NCI-H187 treated with DMSO at 0.1 percent for 48 hours (cell line): ENCODE results near the gene UBA6.
"Not testable (repeated sequence)": the region's sequence is repeated elsewhere in the genome, so short reads cannot be mapped to it uniquely, and the experiment has no call there.

Source experiments
- DNase-seq: peaks from one replicate; lab custom pipeline; 2025; lab: John Stamatoyannopoulos, UW

UBA6 gene

DNA sequence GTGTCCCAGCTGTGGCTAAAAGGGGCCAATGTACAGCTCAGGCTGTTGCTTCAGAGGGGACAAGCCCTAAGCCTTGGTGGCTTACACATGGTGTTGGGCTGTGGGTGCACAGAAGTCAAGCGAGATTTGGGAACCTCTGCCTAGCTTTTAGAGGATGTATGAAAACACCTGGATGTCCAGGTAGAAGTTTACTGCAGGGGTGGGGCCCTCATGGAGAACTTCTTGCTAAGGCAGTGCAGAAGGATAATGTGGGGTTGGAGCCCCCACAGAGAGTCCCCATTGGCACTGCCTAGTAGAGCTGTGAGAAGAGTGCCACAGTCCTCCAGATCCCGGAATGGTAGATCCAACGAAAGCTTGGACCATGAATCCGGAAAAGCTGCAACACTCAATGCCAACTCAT lies 40.5 kb downstream of the UBA6 start:
- DNase-seq, result no peak

DNA sequence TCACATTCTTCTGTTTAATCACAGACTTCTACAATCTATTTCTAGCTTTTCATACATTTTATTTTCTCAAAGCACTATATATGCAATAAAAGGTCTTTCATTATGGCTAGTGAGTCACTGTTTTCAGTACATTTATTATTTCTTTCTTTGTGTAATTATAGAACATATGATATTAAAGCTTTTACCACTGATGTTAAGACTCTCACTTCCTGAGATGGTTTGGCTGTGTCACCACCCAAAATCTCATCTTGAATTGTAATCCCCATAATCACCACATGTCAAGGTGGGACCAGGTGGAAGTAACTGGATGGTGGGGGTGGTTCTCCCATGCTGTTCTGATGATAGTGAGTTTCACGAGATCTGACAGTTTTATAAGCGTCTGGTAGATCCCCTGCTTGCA lies 41.9 kb downstream of the UBA6 start:
- DNase-seq, result no peak

DNA sequence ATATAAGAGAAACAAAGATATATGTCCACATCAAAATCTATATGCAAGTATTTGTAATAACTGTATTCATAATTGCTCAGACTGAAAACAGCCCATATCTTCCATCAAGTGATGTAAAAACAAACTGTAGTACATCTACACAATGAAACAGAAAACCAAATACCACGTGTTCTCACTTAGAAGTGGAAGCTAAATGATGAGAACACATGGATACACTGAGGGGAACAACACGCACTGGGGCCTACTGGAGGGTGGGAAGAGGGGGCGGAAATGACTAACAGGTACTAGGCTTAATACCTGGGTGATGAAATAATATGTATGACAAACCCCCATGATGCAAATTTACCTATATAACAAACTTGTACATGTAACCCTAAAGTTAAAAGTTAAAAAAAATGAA lies 42.7 kb downstream of the UBA6 start:
- no peak for DNase-seq

DNA sequence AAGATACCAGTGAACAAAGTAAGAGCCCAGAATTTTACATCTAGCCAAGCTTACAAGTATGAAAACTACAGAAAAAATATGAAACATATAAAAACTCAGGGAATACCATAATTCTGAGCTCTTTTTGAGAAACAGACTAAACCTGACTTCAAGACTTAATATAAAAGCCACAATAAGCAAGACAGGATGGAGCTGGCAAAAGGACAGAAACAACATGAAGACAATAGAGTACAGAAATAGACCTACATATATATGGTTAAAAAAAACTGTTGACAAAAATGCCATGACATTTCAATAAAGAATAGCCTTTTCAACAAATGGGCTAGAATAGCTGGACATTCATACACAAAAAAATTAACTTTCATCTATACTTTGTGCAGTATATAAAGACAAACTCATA lies 49.4 kb downstream of the UBA6 start:
- no peak for DNase-seq

- DNase-seq, result no peak
Measured at GRCh38 chr4:67638136-67638535, 62.8 kb downstream of the UBA6 start.

- not testable (repeated sequence) for DNase-seq
Measured at GRCh38 chr4:67636978-67637377, 64.0 kb downstream of the UBA6 start.

DNA sequence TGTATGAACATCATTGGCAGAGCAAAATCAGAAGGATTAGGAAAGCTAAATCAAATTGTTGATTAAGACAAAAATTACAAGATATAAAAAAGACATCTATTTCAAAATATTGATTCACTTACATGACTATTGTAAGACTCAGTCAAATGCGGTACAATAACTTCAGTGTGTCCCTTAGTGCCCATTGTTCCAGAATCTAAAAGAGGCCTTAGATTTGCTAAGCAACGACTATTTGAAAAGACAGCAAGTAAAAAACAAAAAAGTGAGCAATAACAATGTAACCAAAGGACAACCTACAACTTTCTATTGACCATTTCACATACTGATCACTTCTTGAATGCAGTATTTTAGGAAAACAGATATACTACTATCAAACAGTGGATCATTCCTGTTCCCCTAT lies 65.6 kb downstream of the UBA6 start:
- no peak for DNase-seq

DNA sequence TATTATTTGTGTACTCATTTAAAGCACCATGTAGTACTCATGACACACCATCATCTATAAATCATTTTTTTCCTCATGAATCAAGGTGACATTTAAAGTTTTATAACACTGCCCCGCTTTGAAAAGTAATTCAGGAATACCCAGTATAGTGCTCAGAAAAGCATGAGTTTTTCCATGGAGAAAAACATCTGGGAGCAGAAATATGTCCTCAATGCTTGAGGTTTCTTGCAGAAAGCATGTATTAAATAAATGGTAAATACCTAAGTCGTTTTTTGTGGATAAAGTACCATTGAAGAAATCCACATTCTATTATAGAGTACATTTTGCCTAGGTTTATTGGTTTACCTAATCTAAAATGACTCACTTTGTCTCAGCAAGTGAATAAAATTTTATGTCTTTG lies 66.2 kb downstream of the UBA6 start:
- no peak for DNase-seq

DNA sequence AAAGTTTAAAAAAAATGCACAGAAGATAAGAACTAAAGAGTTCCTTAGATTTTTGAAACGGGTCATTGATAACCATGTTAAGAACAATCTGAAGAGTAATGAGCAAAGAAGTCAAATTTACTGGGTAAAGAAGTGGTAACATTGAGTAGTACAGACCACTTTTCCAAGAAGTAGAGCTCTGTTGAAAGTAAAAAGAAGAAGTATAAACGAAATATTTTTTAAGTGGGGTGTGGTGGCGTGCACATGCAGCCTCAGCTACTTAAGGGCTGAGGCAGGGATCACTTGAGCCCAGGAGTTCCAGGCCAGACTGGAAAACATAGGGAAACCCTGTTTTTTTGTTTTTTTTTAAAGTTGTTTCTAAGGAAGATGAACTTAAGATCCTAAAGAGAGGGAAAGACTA lies 68.5 kb downstream of the UBA6 start:
- no peak for DNase-seq

DNA sequence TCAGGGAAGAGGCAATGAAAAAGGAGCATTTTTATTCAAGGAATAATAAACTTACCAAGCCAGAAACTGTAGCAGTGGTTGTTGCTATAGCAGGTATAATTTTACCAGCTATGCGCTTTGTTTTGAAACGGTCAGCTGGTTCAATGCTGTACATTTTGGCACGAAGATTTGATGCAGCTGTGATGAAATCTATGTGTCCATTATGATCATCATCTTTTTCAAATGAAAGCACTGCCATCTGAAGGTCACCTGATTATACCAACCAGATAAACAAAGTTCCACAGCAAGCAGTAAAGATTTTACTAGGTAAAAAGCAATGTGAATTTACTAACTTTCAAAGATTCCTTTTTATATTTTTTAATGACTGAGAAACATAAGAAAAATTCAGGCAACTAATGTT lies 76.0 kb downstream of the UBA6 start:
- no peak for DNase-seq

- no peak for DNase-seq
Measured at GRCh38 chr4:67616478-67616877, 84.5 kb downstream of the UBA6 start.

DNA sequence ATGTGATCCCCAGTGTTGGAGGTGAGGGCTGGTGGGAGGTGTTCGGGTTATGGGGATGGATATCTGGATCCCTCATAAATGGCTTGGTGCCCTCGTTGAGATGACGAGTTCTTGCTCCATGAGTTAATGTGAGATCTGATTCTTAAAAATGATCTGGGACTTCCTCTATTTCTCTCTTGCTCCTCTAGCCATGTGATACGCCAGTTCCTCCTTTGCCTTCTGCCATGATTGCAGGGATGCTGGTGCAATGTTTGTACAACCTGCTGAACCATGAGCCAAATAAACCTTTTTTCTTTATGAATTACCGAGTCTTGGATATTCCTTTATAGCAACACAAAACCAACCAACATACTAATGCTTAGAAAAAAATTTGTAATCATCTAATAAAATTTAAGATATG lies 85.8 kb downstream of the UBA6 start:
- DNase-seq, result no peak

- no peak for DNase-seq
Measured at GRCh38 chr4:67614186-67614585, 86.8 kb downstream of the UBA6 start.

DNA sequence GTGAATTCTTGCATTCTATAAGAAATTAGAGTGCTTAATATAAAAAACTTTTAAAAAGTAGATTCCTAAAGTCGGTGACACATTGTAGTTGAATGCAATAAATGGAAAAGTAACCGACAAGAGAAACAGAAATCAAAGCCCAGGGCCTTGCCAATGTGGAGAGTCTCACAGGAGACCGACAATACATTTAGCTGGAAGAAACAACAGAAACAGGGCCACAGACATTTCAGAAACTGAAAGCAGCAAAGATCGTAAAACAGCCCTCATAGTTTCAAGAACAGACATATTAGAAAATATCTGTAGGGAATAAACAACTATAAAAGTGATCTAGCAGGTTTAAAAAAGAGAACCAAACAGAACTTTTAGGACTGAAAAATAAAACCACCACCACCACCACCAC lies 92.9 kb downstream of the UBA6 start:
- DNase-seq, result no peak

DNA sequence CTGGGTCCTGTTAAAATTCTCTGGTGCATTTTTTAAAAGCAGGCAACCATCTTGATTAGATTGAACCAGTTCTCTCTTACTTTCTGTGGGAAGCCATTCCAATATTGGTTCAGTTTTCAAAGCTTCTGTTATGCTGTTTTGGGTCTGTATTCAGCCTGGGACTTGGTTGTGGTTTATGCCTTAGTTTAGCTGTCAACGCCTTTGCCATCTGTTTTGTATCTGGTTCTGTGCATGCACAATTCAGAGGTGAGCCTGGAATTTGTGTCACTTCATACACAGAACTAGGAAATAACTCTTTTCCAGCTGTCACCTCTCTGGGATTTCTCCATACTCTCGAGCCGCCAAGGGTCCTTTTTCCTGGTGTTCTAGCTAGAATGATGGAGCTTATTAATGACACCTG lies 96.2 kb downstream of the UBA6 start:
- DNase-seq, result no peak

GRCh38 chr4:67604029-67604381 lies 97.0 kb downstream of the UBA6 start:
- no peak for DNase-seq

DNA sequence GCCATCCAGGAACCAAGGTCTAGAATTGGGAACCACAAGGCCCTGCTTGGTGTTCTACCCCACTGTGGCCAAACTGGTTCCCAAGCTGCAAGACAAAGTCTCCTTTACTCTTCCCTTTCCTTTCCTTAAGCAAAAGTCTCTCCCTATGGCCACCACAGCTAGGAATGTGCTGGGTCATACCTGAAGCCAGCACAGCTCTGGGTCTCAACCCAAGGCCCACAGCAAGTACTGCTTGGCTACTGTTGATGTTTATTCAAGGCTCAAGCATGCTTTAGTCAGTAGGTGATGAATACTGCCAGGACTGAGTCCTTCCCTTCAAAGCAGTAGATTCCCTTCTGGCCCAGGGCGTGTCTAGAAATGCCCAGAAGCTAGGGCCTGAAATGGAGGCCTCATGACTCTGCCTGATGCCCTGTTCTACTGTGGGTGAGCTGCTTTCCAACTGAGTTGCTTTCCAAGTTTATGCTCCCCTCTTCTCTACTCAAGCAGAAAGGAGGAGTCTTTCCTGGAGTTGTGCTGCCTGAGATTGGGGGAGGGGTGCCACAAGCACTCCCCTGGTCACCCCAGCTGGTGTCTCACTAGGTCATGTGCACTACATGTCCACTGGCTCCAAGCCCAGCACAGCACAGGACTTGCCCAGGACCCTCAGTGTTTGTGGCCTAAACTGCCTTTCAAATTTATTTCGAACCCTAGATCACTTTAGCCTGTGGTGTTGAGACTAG lies 97.5 kb downstream of the UBA6 start:
- DNase-seq, result no peak

DNA sequence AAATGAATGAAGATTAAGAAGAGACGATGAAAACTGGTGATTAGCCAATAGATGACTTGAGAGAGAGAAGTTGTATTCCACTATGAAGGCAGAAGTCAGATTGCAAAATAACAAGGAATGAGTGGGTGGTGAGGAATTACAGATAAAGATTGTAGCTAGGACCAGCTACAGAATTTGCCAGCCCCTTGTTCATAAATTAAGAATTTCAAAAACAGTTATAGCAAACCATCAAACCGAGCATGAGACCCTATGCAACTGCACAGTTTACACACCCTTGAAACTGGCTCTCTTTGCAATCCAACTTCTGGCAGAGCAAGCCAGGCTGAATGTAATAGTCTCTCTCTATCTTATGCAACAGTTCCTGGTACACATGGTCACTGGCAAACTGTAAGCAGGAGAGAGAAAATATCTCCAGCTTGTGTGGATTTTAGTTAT lies 107.2 kb downstream of the UBA6 start:
- DNase-seq, result no peak

DNA sequence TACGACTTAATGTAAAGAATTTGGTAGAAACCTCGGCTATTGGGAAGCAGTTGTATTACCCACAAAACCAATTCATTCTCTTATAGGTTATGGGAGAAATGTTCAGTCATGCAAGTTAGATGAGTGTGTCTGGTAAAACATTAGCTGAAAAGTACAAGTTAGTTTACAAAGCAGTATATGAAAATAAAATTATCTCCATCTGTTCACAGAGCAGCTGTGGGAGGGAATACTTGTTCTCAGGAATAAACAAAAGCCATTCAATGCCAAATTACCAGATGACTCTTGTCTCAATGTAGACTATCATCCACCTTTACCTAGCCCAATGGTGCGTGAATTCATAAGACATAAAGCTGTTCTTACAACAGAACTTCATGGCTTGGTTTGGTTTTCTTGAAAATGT lies 113.8 kb downstream of the UBA6 start:
- DNase-seq, result no peak

DNA sequence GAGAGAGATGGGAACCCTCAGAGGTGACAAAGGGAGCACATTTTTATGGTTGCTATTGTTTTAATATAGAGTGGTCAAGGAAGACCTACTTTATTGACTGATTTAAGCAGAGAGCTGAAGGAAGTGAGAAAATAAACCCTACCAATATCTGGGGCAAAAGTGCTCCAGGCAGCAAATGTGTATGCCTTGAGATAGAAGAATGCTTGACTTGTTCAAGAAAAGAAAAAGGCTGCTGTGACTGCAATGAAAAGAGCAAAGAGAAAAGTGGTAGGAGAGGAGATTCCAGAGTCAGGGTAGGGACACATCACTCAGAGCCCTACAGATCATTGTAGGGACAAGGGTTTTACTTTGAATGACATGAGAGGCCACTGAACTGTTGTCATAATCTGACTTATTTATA lies 116.5 kb downstream of the UBA6 start:
- DNase-seq, result no peak

- no peak for DNase-seq
Measured at GRCh38 chr4:67581913-67582312, 119.0 kb downstream of the UBA6 start.

GRCh38 chr4:67581208-67581857 lies 119.6 kb downstream of the UBA6 start:
- no peak for DNase-seq

- no peak for DNase-seq
Measured at GRCh38 chr4:67580577-67580976, 120.4 kb downstream of the UBA6 start.

GRCh38 chr4:67576538-67576937 lies 124.4 kb downstream of the UBA6 start:
- no peak for DNase-seq
